K562 (cell line): ENCODE data around the gene SMAD5. TPM values are rescaled to one million over a fixed set of nuclear protein-coding genes. Genes with fewer than 3 reads are reported as not detected.

Source experiments
- CLOCK ChIP-seq: fragments of 250-450 bp; sonication (Bioruptor Pico); IDR thresholded peaks from 2 replicates; pipeline ENCODE4 v1.4.0; 2020; ENCODE audit warnings: mild to moderate bottlenecking, moderate library complexity, borderline replicate concordance
- E2F1 ChIP-seq: sonication (generic); formaldehyde crosslinking; IDR thresholded peaks from 2 replicates; pipeline ENCODE4 v1.8.1; 2023; ENCODE audit warnings: mild to moderate bottlenecking, missing genetic modification reagents, moderate library complexity
- ETV1 ChIP-seq: fragments of 450-650 bp; conservative IDR thresholded peaks from 2 replicates; pipeline ENCODE4 v1.6.1; 2016; ENCODE audit warnings: missing genetic modification characterization, control low read depth, low read depth, missing compliant biosample characterization
- GMEB1 ChIP-seq: fragments of 250-450 bp; sonication (Bioruptor Pico); IDR thresholded peaks from 2 replicates; pipeline ENCODE4 v1.4.0; 2020; ENCODE audit warnings: mild to moderate bottlenecking
- HMGXB4 ChIP-seq: sonication (generic); formaldehyde crosslinking; IDR thresholded peaks from 2 replicates; pipeline ENCODE4 v1.8.1; 2023; ENCODE audit warnings: mild to moderate bottlenecking, missing genetic modification reagents
- IRF9 ChIP-seq: fragments of 450-650 bp; IDR thresholded peaks from 2 replicates; pipeline ENCODE4 v1.6.1; 2016; ENCODE audit warnings: missing biosample characterization, missing genetic modification characterization
- KAT7 ChIP-seq: sonication (generic); formaldehyde crosslinking; IDR thresholded peaks from 2 replicates; pipeline ENCODE4 v1.8.0; 2022; ENCODE audit warnings: missing genetic modification reagents, mild to moderate bottlenecking, borderline replicate concordance
- KLF1 ChIP-seq: fragments of 450-650 bp; IDR thresholded peaks from 2 replicates; pipeline ENCODE4 v1.6.1; 2016; ENCODE audit warnings: missing genetic modification characterization, missing compliant biosample characterization
- MED1 ChIP-seq: sonication (generic); formaldehyde crosslinking; IDR thresholded peaks from 2 replicates; pipeline ENCODE4 v1.8.1; 2023; ENCODE audit warnings: missing genetic modification reagents, borderline replicate concordance
- PBX2 ChIP-seq, 2 experiments: IDR thresholded peaks in 1 of 2; conservative IDR thresholded peaks in 1 of 2; 2 replicates each; pipeline ENCODE4 v1.6.1; 2016; ENCODE audit warnings: low read depth in 2 of 2, mild to moderate bottlenecking in 1 of 2, missing compliant biosample characterization in 1 of 2, missing genetic modification characterization in 1 of 2, moderate library complexity in 1 of 2
- RBFOX2 ChIP-seq: fragments of 200-400 bp; formaldehyde crosslinking; IDR thresholded peaks from 2 replicates; pipeline ENCODE4 v1.6.1; 2017; ENCODE audit warnings: low read depth, mild to moderate bottlenecking, low read length, moderate library complexity
- SMARCE1 ChIP-seq: fragments of 450-650 bp; IDR thresholded peaks from 2 replicates; pipeline ENCODE4 v1.7.1; 2016; ENCODE audit warnings: mild to moderate bottlenecking
- STAT5A ChIP-seq: IDR thresholded peaks from 2 replicates; pipeline ENCODE4 v1.6.1; 2012; ENCODE audit warnings: low read length, inconsistent platforms, borderline replicate concordance
- USF2 ChIP-seq: sonication (generic); formaldehyde crosslinking; IDR thresholded peaks from 2 replicates; pipeline ENCODE4 v1.5.0; 2020; ENCODE audit warnings: missing genetic modification reagents
- ZFX ChIP-seq: sonication (generic); formaldehyde crosslinking; IDR thresholded peaks from 2 replicates; pipeline ENCODE4 v1.8.0; 2022; ENCODE audit warnings: mild to moderate bottlenecking, missing genetic modification reagents, moderate library complexity
- polyA plus RNA-seq, 8 experiments: library from polyadenylated mRNA; depleted of rRNA in 4 of 8; stranded (reverse) in 5 of 8; unstranded in 3 of 8; fragments of >200 nt; fragmentation: Nextera tagmentation in 2 of 8; fragmentation: Illumina TruSeq in 1 of 8; extraction: Ambion mirVana in 2 of 8; extraction: Trizol in 1 of 8; gene quantifications; 2 replicates each; pipeline versions ENCODE4 v1.2.1 to v1.2.3, GENCODE V29; 2011 to 2014; ENCODE audit warnings: inconsistent platforms in 1 of 8, missing spikeins in 1 of 8
- total RNA-seq, 7 experiments: library from RNA; depleted of rRNA in 6 of 7; stranded (reverse); fragments of >200 nt in 6 of 7; fragmentation: Illumina TruSeq in 2 of 7; extraction: Trizol in 2 of 7; gene quantifications; 2 replicates each; pipeline versions ENCODE4 v1.2.1 to v1.2.3, GENCODE V29; 2011 to 2021; ENCODE audit warnings: low replicate concordance in 1 of 7

SMAD5 gene
- total and polyA plus RNA-seq, 9 of the 15 experiments (the other 6 are each of a cell fraction or from before 2014, with no cell fraction given) = 12.4 to 53.9 (median 20.3) TPM

- TF ChIP-seq RBFOX2 (no peak), CLOCK (no peak), PBX2 (CRISPR knock-in tag; IDR thresholded peaks at IDR 0.05; ENCODE audit: low read depth) (no peak), PBX2 (tag; conservative IDR thresholded peaks at IDR 0.05; ENCODE audit: low read depth) (no peak), SMARCE1 (peak; percentile 45; the same call in 1 of the 2 replicates), KLF1 (tag) (peak; percentile 64; the same call in 1 of the 2 replicates), IRF9 (tag) (no peak), GMEB1 (CRISPR knock-in tag) (no peak), HMGXB4 (CRISPR knock-in tag) (no peak), USF2 (CRISPR knock-in tag) (0 out of 2 replicates have a peak, but pooled peaks have one; percentile 5), E2F1 (CRISPR knock-in tag) (no peak), MED1 (no peak), ZFX (CRISPR knock-in tag) (peak; percentile 42; the same call in 1 of the 2 replicates), ETV1 (peak; percentile 85), KAT7 (CRISPR knock-in tag) (no peak), STAT5A (no peak)
Measured at GRCh38 chr5:136188859-136189258, 56.2 kb downstream of the SMAD5 start (continued).
